Spleen (tissue), 11 donors: Measurements from ENCODE around the gene NUMB. TPM values are rescaled to one million over a fixed set of nuclear protein-coding genes. Genes with fewer than 3 reads are reported as not detected.

Source experiments
- DNase-seq: peaks from one replicate; pipeline ENCODE4 v3.0.0-alpha.2; 2020
- H3K27ac ChIP-seq, 8 donors: fragments of 200-600 bp; sonication (generic) in 7 of 8; 1 replicate in 4 of 8; 2 replicates in 4 of 8; pipeline versions ENCODE4 v1.5.0 to v1.8.0; 2016 to 2021; ENCODE audit warnings: inconsistent platforms in 4 of 8, mild to moderate bottlenecking in 4 of 8, moderate library complexity in 1 of 8
- H3K27me3 ChIP-seq, 7 donors: fragments of 200-600 bp; sonication (generic) in 6 of 7; replicated peaks in 1 of 7; 1 replicate in 4 of 7; 2 replicates in 3 of 7; pipeline versions ENCODE4 v1.5.0 to v1.8.0; 2016 to 2021; ENCODE audit warnings: inconsistent platforms in 3 of 7, mild to moderate bottlenecking in 1 of 7
- H3K36me3 ChIP-seq, 6 donors: fragments of 200-600 bp; sonication (generic) in 5 of 6; 1 replicate in 4 of 6; 2 replicates in 2 of 6; pipeline versions ENCODE4 v1.5.0 to v1.8.0; 2016 to 2021; ENCODE audit warnings: inconsistent platforms in 2 of 6
- H3K4me1 ChIP-seq, 6 donors: fragments of 200-600 bp; sonication (generic) in 5 of 6; 1 replicate in 3 of 6; 2 replicates in 3 of 6; pipeline versions ENCODE4 v1.5.0 to v1.8.0; 2016 to 2021; ENCODE audit warnings: inconsistent platforms in 3 of 6
- H3K4me3 ChIP-seq, 8 donors: fragments of 200-600 bp; sonication (generic) in 7 of 8; 1 replicate in 4 of 8; 2 replicates in 4 of 8; pipeline versions ENCODE4 v1.5.0 to v1.8.0; 2016 to 2021; ENCODE audit warnings: inconsistent platforms in 4 of 8, mild to moderate bottlenecking in 4 of 8, moderate library complexity in 2 of 8
- H3K9me3 ChIP-seq, 8 donors: fragments of 200-600 bp; sonication (generic) in 7 of 8; 1 replicate in 4 of 8; 2 replicates in 4 of 8; pipeline versions ENCODE4 v1.5.0 to v1.8.0; 2016 to 2021; ENCODE audit warnings: inconsistent platforms in 4 of 8
- POLR2A ChIP-seq, 3 donors: fragments of 450-650 bp; IDR thresholded peaks; one replicate each; pipeline ENCODE4 v1.5.1; 2017; ENCODE audit warnings: antibody characterized with exemption in 3 of 3, mild to moderate bottlenecking in 1 of 3
- POLR2AphosphoS5 ChIP-seq, 3 donors: sonication (generic); formaldehyde crosslinking; IDR thresholded peaks; one replicate each; pipeline ENCODE4 v1.5.1; 2017; ENCODE audit warnings: antibody characterized with exemption in 3 of 3
- WGBS, 5 donors: extraction: QIAGEN DNeasy Blood & Tissue Kit in 3 of 5; methylation state at CpG; one replicate each; pipeline versions ENCODE4 v1.1.5 to v1.1.7; 2013 to 2018; 5-methylcytosine and 5-hydroxymethylcytosine counted together
- intact Hi-C: fragments of 100-400 bp; cut with DNase I; formaldehyde crosslinking; loops from one replicate; pipeline ENCODE4 v1.15.0; 2023; ENCODE audit warnings: low total_unique reads
- polyA plus RNA-seq, 3 donors: library from polyadenylated mRNA; stranded (reverse); fragments of 200-250 nt; gene quantifications; one replicate each; pipeline ENCODE4 v1.2.1, GENCODE V29; 2013
- total RNA-seq, 7 donors: library from RNA; depleted of rRNA in 3 of 7; stranded (reverse); fragments of >200 nt in 3 of 7; fragmentation: NEBNext Ultra II Directional in 4 of 7; extraction: Animal tissue kit (Norgen Biotek cat#: 25700) in 4 of 7; gene quantifications; one replicate each; pipeline versions ENCODE4 v1.1.0 to v1.2.1, GENCODE V29; 2016 to 2021
- TF ChIP-seq, protein P1 (sequence below), 11 experiments: fragments of 200-600 bp in 7 of 11; fragments of 450-650 bp in 4 of 11; sonication (generic) in 4 of 11; IDR thresholded peaks in 8 of 11; conservative IDR thresholded peaks in 3 of 11; 1 replicate in 7 of 11; 2 replicates in 4 of 11; pipeline versions ENCODE4 v1.4.0 to v1.8.0; 2016 to 2021; ENCODE audit warnings: antibody characterized with exemption in 11 of 11, inconsistent platforms in 4 of 11, mild to moderate bottlenecking in 1 of 11
- donor health status: healthy with polysubstance abuse.
- donor health status: DM: no; HTN: no; CAD: no; lungs with moderate emphysema.
- donor health status: DM: no; HTN: no; CAD: no.
- donor health status: Bipolar disorder and iron deficiency.
- donor health status: healthy.
- donor health status: DM: no; HTN: no; CAD: no.
- donor health status: DM: yes; HTN: yes; CAD: no.

Gene NUMB
- total and polyA plus RNA-seq, 10 donors, result 19.8 to 165 (median 92.9) TPM

DNA sequence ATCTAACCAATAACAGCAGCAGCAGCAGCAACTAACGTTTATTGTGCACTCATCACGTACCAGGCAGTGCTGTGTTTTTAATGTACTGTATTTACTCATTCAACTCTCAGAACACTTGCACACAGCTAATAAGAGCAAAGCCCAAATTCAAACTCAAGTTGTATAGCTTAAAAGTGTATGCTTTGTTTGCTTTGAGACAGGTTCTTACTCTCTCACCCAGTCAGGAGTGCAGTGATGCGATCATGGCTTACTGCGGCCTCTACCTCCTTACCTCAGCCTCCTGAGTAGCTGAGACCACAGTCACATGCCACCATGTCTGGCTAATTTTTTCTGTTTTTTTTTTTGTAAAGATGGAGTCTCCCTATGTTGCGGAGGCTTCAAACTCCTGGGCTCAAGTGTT, 115.7 kb downstream of the NUMB start:
- Histone ChIP-seq H3K27ac (no peak overlapping the region), H3K27me3 (no peaks in the 10 kb centered on the region), H3K36me3 (peaks cover 0 to 10% (median 4%) of the 10 kb centered on the region in 6 donors), H3K4me3 (no peak overlapping the region), H3K9me3 (no peaks in the 10 kb centered on the region), H3K4me1 (peaks cover 0 to 11% (median 0%) of the 10 kb centered on the region in 6 donors)
- DNase-seq, result no peak
- TF ChIP-seq, protein P1, sequence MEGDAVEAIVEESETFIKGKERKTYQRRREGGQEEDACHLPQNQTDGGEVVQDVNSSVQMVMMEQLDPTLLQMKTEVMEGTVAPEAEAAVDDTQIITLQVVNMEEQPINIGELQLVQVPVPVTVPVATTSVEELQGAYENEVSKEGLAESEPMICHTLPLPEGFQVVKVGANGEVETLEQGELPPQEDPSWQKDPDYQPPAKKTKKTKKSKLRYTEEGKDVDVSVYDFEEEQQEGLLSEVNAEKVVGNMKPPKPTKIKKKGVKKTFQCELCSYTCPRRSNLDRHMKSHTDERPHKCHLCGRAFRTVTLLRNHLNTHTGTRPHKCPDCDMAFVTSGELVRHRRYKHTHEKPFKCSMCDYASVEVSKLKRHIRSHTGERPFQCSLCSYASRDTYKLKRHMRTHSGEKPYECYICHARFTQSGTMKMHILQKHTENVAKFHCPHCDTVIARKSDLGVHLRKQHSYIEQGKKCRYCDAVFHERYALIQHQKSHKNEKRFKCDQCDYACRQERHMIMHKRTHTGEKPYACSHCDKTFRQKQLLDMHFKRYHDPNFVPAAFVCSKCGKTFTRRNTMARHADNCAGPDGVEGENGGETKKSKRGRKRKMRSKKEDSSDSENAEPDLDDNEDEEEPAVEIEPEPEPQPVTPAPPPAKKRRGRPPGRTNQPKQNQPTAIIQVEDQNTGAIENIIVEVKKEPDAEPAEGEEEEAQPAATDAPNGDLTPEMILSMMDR (IDR thresholded peaks at IDR 0.05 in 8 of 11, conservative IDR thresholded peaks at IDR 0.05 in 3 of 11), result no peak
- TF ChIP-seq POLR2AphosphoS5 (IDR thresholded peaks at IDR 0.05) (no peak), POLR2A (IDR thresholded peaks at IDR 0.05) (no peak)
- WGBS, 5 donors, result 93 to 97% (median 93%) methylated on average over 5 of the region's 5 CpGs
- intact Hi-C loops, result no loop called here

DNA sequence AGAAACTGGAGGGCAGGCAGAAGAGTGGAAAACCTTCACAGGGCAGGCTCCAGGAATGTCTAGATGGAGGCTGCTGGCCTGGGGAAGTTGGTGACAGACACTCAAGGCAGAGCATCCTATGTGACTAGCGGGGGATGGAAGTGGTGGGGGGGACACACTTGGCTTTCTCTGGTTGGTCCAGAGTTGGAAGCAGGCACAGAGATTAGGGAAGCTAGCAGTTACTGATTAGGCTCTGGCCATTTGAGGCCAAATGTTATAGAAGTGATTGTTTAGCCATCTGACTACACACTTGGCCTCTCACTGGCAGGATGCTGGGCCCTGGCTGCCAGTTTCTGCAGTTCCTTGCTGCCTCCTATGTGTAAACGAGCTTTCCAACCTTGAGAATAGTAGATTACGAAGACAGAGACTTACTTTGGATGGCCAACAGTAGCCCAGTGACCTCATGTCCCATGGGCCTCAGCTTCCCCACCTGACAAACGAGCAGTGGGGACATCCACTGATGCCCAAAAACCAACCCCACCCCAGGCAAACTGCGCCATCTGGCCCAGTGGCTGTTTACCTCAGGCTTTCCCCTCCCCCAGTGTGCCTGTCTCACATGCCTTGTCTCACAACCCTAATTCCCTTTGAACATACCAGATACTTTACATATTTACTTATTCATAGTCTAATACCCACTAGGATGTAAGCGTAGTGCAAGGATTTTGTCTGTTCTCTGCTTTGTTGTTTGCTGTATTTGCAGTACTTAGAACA, 118.3 kb downstream of the NUMB start:
- H3K4me1 ChIP-seq, result no peaks in the 10 kb centered on the region
- peaks cover 0 to 4% (median 0%) of the 10 kb centered on the region in 6 donors for H3K36me3 ChIP-seq
- H3K4me3 ChIP-seq, result no peak overlapping the region
- no peaks in the 10 kb centered on the region for H3K27me3 ChIP-seq
- WGBS, 5 donors, result 90 to 98% (median 92%) methylated on average over 6 of the region's 6 CpGs
- H3K27ac ChIP-seq, result no peak overlapping the region
- TF ChIP-seq, protein P1 (IDR thresholded peaks at IDR 0.05 in 8 of 11, conservative IDR thresholded peaks at IDR 0.05 in 3 of 11), result no peak
- no peak for TF ChIP-seq POLR2AphosphoS5 (IDR thresholded peaks at IDR 0.05)
- TF ChIP-seq POLR2A (IDR thresholded peaks at IDR 0.05), result no peak
- H3K9me3 ChIP-seq, result no peaks in the 10 kb centered on the region
- no peak for DNase-seq
- intact Hi-C loops, result no loop called here

DNA sequence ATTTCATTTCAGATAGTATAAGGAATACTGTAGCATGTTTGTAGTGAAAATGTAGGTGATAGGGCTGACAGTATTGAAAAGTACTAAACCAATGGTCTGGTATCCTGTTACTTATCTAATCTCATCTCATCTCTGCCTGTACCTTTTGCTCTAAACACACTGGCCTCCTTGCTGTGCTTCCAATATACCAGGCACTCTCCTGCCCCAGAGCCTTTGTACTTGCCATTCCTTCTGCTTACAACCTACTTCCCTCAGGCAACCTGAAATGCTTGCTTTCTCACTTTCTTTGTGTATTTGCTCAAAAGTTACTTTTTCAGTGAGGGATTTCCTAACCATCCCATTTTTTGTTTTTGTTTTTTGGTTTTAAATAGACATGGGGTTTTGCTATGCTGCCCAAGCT, 119.1 kb downstream of the NUMB start:
- H3K9me3 ChIP-seq, result no peaks in the 10 kb centered on the region
- no peak overlapping the region for H3K4me3 ChIP-seq
- TF ChIP-seq, protein P1 (IDR thresholded peaks at IDR 0.05 in 8 of 11, conservative IDR thresholded peaks at IDR 0.05 in 3 of 11), result no peak
- TF ChIP-seq POLR2A (IDR thresholded peaks at IDR 0.05), result no peak
- no peak for TF ChIP-seq POLR2AphosphoS5 (IDR thresholded peaks at IDR 0.05)
- intact Hi-C loops, result no loop called here
- no peak overlapping the region for H3K27ac ChIP-seq
- H3K4me1 ChIP-seq, result no peaks in the 10 kb centered on the region
- H3K36me3 ChIP-seq, result peaks cover 0 to 4% (median 0%) of the 10 kb centered on the region in 6 donors
- no peak for DNase-seq
- H3K27me3 ChIP-seq, result no peaks in the 10 kb centered on the region

DNA sequence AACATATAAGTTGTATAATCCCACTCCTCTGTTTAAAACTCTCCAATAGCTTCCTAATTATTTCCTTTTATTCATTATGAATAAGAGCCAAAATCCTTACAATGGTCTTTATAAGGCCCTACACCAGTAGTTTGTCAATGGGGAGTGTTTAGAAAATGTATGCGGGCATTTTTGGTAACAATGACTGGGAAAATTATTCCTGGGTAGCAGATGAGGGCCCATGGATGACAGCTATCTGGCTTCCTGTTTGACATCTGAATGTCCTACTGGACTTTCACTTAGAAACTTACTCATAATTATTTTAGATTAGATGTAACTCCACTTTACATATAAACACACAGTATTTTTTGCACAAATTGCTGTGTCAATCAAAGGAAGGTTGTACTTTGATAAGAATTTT, 119.8 kb downstream of the NUMB start:
- TF ChIP-seq, protein P1 (IDR thresholded peaks at IDR 0.05 in 8 of 11, conservative IDR thresholded peaks at IDR 0.05 in 3 of 11), result no peak
- TF ChIP-seq POLR2A (IDR thresholded peaks at IDR 0.05) (no peak), POLR2AphosphoS5 (IDR thresholded peaks at IDR 0.05) (no peak)
- Histone ChIP-seq H3K9me3 (no peaks in the 10 kb centered on the region), H3K36me3 (peaks cover 0 to 4% (median 0%) of the 10 kb centered on the region in 6 donors), H3K27ac (no peak overlapping the region), H3K4me1 (no peaks in the 10 kb centered on the region), H3K4me3 (no peak overlapping the region), H3K27me3 (no peaks in the 10 kb centered on the region)
- intact Hi-C loops, result no loop called here
- DNase-seq, result no peak
- 90 to 100% (median 96%) methylated on average over 1 of the region's 1 CpG for WGBS, 5 donors
